Esophagus muscularis mucosa (tissue), 4 donors: Measurements from ENCODE around the gene SDC1. TPM values are rescaled to one million over a fixed set of nuclear protein-coding genes. Genes with fewer than 3 reads are reported as not detected.

Source experiments
- DNase-seq: peaks from one replicate; pipeline ENCODE4 v3.0.0-alpha.2; 2017; ENCODE audit errors: extremely low spot score
- H3K27ac ChIP-seq, 4 donors: fragments of 200-600 bp; sonication (generic); replicated peaks in 1 of 4; 1 replicate in 3 of 4; 2 replicates in 1 of 4; pipeline ENCODE4 v1.5.1; 2016 to 2019; ENCODE audit warnings: mild to moderate bottlenecking in 1 of 4
- H3K27me3 ChIP-seq, 4 donors: fragments of 200-600 bp; sonication (generic); one replicate each; pipeline versions ENCODE4 v1.5.1 to v1.6.0; 2016 to 2019
- H3K36me3 ChIP-seq, 4 donors: fragments of 200-600 bp; sonication (generic); one replicate each; pipeline ENCODE4 v1.5.1; 2016 to 2019
- H3K4me1 ChIP-seq, 4 donors: fragments of 200-600 bp; sonication (generic); one replicate each; pipeline ENCODE4 v1.5.1; 2016 to 2019
- H3K4me3 ChIP-seq, 4 donors: fragments of 200-600 bp; sonication (generic); 1 replicate in 2 of 4; 2 replicates in 2 of 4; pipeline ENCODE4 v1.5.1; 2016 to 2019; ENCODE audit warnings: mild to moderate bottlenecking in 4 of 4, moderate library complexity in 1 of 4
- H3K9me3 ChIP-seq, 4 donors: fragments of 200-600 bp; sonication (generic); 1 replicate in 3 of 4; 2 replicates in 1 of 4; pipeline ENCODE4 v1.5.1; 2016 to 2019
- CTCF ChIP-seq, 3 experiments: fragments of 200-600 bp in 2 of 3; fragments of 450-650 bp in 1 of 3; sonication (generic) in 2 of 3; IDR thresholded peaks; one replicate each; pipeline ENCODE4 v1.5.1; 2017 to 2019; ENCODE audit warnings: antibody characterized with exemption in 3 of 3, mild to moderate bottlenecking in 2 of 3, moderate library complexity in 1 of 3
- EP300 ChIP-seq: sonication (generic); formaldehyde crosslinking; IDR thresholded peaks from one replicate; pipeline ENCODE4 v1.6.1; 2017; ENCODE audit warnings: antibody characterized with exemption
- POLR2A ChIP-seq: fragments of 450-650 bp; IDR thresholded peaks from one replicate; pipeline ENCODE4 v1.6.1; 2017; ENCODE audit warnings: antibody characterized with exemption, moderate library complexity, mild to moderate bottlenecking, low read depth
- POLR2AphosphoS5 ChIP-seq, 2 donors: sonication (generic); formaldehyde crosslinking; IDR thresholded peaks; one replicate each; pipeline ENCODE4 v1.6.1; 2017; ENCODE audit warnings: antibody characterized with exemption in 2 of 2
- WGBS: methylation state at CpG from one replicate; pipeline ENCODE4 v1.1.5; 2018; 5-methylcytosine and 5-hydroxymethylcytosine counted together
- intact Hi-C: fragments of 100-400 bp; cut with DNase I; formaldehyde crosslinking; loops from one replicate; pipeline ENCODE4 v1.15.1; 2023
- total RNA-seq, 4 donors: library from RNA; depleted of rRNA; stranded (reverse); fragments of >200 nt; gene quantifications; one replicate each; pipeline versions ENCODE4 v1.1.0 to v1.2.1, GENCODE V29; 2016

SDC1 gene
- total RNA-seq, 4 donors from 2014 or later = 0.33 to 1.6 (median 0.47) TPM

DNA sequence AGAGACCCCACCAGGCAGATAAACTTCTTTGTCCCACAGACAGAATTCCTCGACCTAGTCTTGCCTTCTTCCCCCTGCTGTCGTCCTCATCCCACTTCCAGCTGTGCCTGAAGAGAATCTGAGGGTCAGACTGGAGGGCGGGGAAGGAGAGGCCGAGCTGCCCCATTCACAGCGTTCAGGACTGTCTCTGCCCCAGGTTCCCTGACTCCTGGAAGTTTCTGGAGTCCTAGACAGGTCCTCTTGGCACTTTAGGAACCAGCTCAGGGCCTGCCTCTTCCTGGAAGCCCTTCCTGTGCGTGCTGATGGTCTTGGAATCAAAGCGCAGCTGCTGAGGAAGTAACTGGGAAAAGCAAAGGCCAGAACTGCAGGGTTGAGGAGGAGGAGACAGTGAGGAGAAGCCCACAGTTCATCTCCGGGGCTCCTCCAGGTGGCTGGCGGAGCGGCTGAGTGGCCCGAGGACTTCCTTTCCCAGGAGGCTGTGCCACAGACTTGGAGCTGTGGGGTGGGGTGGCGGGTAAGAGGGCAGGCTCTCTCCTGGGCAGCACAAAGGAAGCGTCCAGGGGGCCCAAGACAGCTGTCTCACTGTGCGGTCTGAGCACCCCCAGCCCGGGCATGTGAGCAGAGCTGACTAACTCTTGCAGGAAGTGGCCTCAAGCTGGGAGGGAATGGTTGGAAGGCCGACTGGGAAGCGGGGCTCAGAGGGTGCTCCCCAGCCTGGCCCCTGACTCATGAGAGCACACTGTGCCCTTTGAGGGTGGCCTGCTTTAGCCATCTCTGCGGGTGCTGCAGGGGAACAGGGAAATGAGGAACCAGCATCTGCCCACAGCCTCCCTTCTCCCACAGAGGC, 39.5 kb downstream of the SDC1 start:
- Histone ChIP-seq H3K4me3 (no peak overlapping the region), H3K27ac (no peak overlapping the region), H3K4me1 (no peaks in the 10 kb centered on the region), H3K9me3 (no peaks in the 10 kb centered on the region), H3K27me3 (no peaks in the 10 kb centered on the region), H3K36me3 (no peaks in the 10 kb centered on the region)
- TF ChIP-seq POLR2AphosphoS5 (IDR thresholded peaks at IDR 0.05) (no peak), EP300 (no peak)
- intact Hi-C loops = no loop called here
- 86% methylated on average over 8 of the region's 18 CpGs for WGBS
- DNase-seq = no peak

- intact Hi-C loops = no loop called here
- no peak for DNase-seq
- no peak overlapping the region for H3K27ac ChIP-seq
- no peaks in the 10 kb centered on the region for H3K36me3 ChIP-seq
- no peaks in the 10 kb centered on the region for H3K4me1 ChIP-seq
- TF ChIP-seq CTCF (IDR thresholded peaks at IDR 0.05) (no peak), POLR2AphosphoS5 (IDR thresholded peaks at IDR 0.05) (no peak), POLR2A (no peak), EP300 (no peak)
- H3K4me3 ChIP-seq = no peak overlapping the region
- H3K9me3 ChIP-seq = no peaks in the 10 kb centered on the region
- H3K27me3 ChIP-seq = no peaks in the 10 kb centered on the region
- WGBS = 78% methylated on average over 12 of the region's 17 CpGs
Measured at GRCh38 chr2:20184067-20184938, 40.6 kb downstream of the SDC1 start.

- Histone ChIP-seq H3K4me1 (no peaks in the 10 kb centered on the region), H3K27me3 (no peaks in the 10 kb centered on the region), H3K4me3 (no peak overlapping the region), H3K36me3 (no peaks in the 10 kb centered on the region), H3K27ac (no peak overlapping the region), H3K9me3 (no peaks in the 10 kb centered on the region)
- intact Hi-C loops = no loop called here
- TF ChIP-seq CTCF (IDR thresholded peaks at IDR 0.05) (no peak), EP300 (no peak), POLR2A (no peak), POLR2AphosphoS5 (IDR thresholded peaks at IDR 0.05) (no peak)
- WGBS = 75% methylated on average over 1 of the region's 1 CpG
- DNase-seq = no peak
Measured at GRCh38 chr2:20183373-20183772, 41.6 kb downstream of the SDC1 start.

DNA sequence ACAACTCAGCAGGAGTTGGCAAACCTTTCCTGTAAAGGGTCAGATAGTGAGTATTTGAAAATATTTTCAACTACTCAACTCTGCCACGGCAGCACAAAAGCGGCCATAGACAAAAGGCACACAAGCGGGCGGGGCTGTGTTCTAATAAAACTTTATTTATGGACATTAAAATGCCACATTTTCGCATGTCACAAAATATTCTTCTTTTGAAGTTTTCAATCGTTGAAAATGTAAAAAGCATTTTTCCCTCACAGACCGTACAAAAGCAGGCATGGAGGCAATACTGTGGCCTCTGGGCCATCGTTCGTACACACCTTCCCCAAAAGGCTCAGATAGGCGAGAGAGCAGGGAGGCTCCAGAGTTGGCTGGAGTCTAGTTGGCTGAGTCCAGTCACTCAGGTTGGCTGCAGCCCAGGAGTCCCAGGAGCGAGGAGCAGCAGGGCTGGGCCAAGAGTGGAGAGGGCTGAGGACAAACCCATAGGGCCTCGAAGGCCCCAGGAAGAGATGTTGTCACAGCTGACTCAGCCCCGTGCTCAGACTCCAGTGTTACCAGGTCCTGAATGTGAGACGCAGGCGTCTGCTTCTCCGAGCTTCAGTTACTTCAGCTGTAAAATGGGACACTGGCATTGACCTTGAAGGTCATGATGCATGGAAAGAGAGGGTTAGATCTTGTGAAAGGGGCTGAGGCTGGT, 42.5 kb downstream of the SDC1 start:
- TF ChIP-seq EP300 = no peak
- TF ChIP-seq POLR2AphosphoS5 (IDR thresholded peaks at IDR 0.05) = no peak
- TF ChIP-seq POLR2A = no peak
- no peak for TF ChIP-seq CTCF (IDR thresholded peaks at IDR 0.05)
- Histone ChIP-seq H3K9me3 (no peaks in the 10 kb centered on the region), H3K4me1 (no peaks in the 10 kb centered on the region), H3K27ac (no peak overlapping the region), H3K27me3 (no peaks in the 10 kb centered on the region), H3K4me3 (no peak overlapping the region), H3K36me3 (no peaks in the 10 kb centered on the region)
- WGBS = 84% methylated on average over 16 of the region's 16 CpGs
- no peak for DNase-seq
- intact Hi-C loops = no loop called here

DNA sequence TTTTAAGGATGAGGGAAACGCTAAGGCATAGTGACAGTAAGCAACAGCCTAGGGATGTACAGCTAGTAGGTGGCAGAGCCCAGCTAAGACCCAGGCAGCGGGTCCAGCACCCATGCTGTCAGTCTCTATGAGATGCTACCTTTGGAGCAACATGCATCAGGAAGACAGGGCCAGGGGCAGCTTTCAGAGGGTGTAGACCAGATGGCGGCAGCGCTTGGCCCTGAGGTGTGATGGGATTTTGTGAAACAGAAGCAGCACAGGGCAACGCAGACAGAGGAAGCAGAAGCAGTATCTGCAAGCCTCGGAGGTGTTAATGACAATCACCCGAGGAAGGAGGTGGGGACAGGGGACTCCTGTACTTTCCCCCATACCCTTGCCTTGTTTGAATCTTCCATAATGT, 43.2 kb downstream of the SDC1 start:
- Histone ChIP-seq H3K4me1 (no peaks in the 10 kb centered on the region), H3K9me3 (no peaks in the 10 kb centered on the region), H3K27ac (no peak overlapping the region), H3K36me3 (no peaks in the 10 kb centered on the region), H3K4me3 (no peak overlapping the region), H3K27me3 (no peaks in the 10 kb centered on the region)
- TF ChIP-seq POLR2AphosphoS5 (IDR thresholded peaks at IDR 0.05) (no peak), EP300 (no peak), POLR2A (no peak), CTCF (IDR thresholded peaks at IDR 0.05) (no peak)
- intact Hi-C loops = no loop called here
- 85% methylated on average over 7 of the region's 7 CpGs for WGBS
- DNase-seq = no peak
